T-helper 1 cell treated with Interleukin-12 subunit alpha and Interleukin-12 subunit beta and Interleukin-4 antibody, amounts not matched to agents 30 ng/mL and 1 ng/mL, for 36 hours (primary cell): ENCODE results near the gene SLC6A4. TPM values are rescaled to one million over a fixed set of nuclear protein-coding genes. Genes with fewer than 3 reads are reported as not detected.
"Not testable (repeated sequence)": the region's sequence is repeated elsewhere in the genome, so short reads cannot be mapped to it uniquely, and the experiment has no call there.

Experiments
- intact Hi-C: fragments of 100-400 bp; cut with micrococcal nuclease; formaldehyde crosslinking; loops from one replicate; pipeline ENCODE4 v1.15.1; 2024
- total RNA-seq: library from RNA; stranded (reverse); gene quantifications from 2 replicates; pipeline ENCODE4 v1.2.3, GENCODE V29; 2022

SLC6A4 gene
- total RNA-seq, 1 donor from 2014 or later: not detected

- intact Hi-C loops: no loop called here
These were observed 58.6 kb downstream of the SLC6A4 start for GRCh38 chr17:30176855-30177254.

GRCh38 chr17:30174556-30174955 is 60.9 kb downstream of the SLC6A4 start:
- intact Hi-C loops: loop anchor here (5.0 kb wide), 1 partner anchor 62 kb away; no protein-coding TSS in a partner anchor

GRCh38 chr17:30173649-30174048 is 61.8 kb downstream of the SLC6A4 start:
- intact Hi-C loops: loop anchor here (5.0 kb wide), 1 partner anchor 61 kb away; no protein-coding TSS in a partner anchor

- intact Hi-C loops: loop anchor here (5.0 kb wide), 1 partner anchor 60 kb away; no protein-coding TSS in a partner anchor
These were observed 62.9 kb downstream of the SLC6A4 start for GRCh38 chr17:30172560-30172959.

- intact Hi-C loops: loop anchor here (5.0 kb wide), 1 partner anchor 58 kb away; no protein-coding TSS in a partner anchor
These were observed 65.0 kb downstream of the SLC6A4 start for GRCh38 chr17:30170415-30170987.

GRCh38 chr17:30165960-30166359 is 69.5 kb downstream of the SLC6A4 start:
- intact Hi-C loops: no loop called here

GRCh38 chr17:30165147-30165546 is 70.3 kb downstream of the SLC6A4 start:
- intact Hi-C loops: no loop called here

- intact Hi-C loops: no loop called here
These were observed 71.0 kb downstream of the SLC6A4 start for GRCh38 chr17:30164531-30164930.

GRCh38 chr17:30161601-30162000 is 73.9 kb downstream of the SLC6A4 start:
- intact Hi-C loops: no loop called here

GRCh38 chr17:30160419-30161172 is 74.9 kb downstream of the SLC6A4 start:
- intact Hi-C loops: no loop called here

GRCh38 chr17:30158896-30159625 is 76.4 kb downstream of the SLC6A4 start:
- intact Hi-C loops: no loop called here

- intact Hi-C loops: no loop called here
These were observed 80.1 kb downstream of the SLC6A4 start for GRCh38 chr17:30155389-30155788.

GRCh38 chr17:30153463-30153862 is 82.0 kb downstream of the SLC6A4 start:
- intact Hi-C loops: no loop called here

GRCh38 chr17:30151471-30151870 is 84.0 kb downstream of the SLC6A4 start:
- intact Hi-C loops: no loop called here

GRCh38 chr17:30148376-30148775 is 87.1 kb downstream of the SLC6A4 start:
- intact Hi-C loops: no loop called here

- intact Hi-C loops: not testable (repeated sequence)
These were observed 87.6 kb downstream of the SLC6A4 start for GRCh38 chr17:30147860-30148259.

Other genes starting within 250 kb of the SLC6A4 start
- 24.9 and 30.6 TPM in 2 replicates for gene NSRP1, start 118.9 kb downstream of the SLC6A4 start, total RNA-seq
- 62.9 and 65.3 TPM in 2 replicates for gene BLMH, start 56.2 kb upstream of the SLC6A4 start, total RNA-seq
- not detected in 2 replicates for gene TMIGD1, start 98.4 kb upstream of the SLC6A4 start, total RNA-seq
- gene CPD, start 143.2 kb upstream of the SLC6A4 start, total RNA-seq: 25.8 and 35.0 TPM in 2 replicates
- gene GOSR1, start 241.7 kb upstream of the SLC6A4 start, total RNA-seq: 59.2 and 59.3 TPM in 2 replicates